GM19025 (cell line): Measurements from ENCODE around the gene FAM184B.
"Not testable (repeated sequence)": the region's sequence is repeated elsewhere in the genome, so short reads cannot be mapped to it uniquely, and the experiment has no call there.

Experiments
- ATAC-seq: cut with Tn5 transposase; IDR thresholded peaks from one replicate; pipeline ENCODE4 v1.9.1; 2021; ENCODE audit warnings: mild to moderate bottlenecking, low read depth, moderate library complexity; ENCODE audit not compliant: unreplicated experiment

Gene FAM184B

DNA sequence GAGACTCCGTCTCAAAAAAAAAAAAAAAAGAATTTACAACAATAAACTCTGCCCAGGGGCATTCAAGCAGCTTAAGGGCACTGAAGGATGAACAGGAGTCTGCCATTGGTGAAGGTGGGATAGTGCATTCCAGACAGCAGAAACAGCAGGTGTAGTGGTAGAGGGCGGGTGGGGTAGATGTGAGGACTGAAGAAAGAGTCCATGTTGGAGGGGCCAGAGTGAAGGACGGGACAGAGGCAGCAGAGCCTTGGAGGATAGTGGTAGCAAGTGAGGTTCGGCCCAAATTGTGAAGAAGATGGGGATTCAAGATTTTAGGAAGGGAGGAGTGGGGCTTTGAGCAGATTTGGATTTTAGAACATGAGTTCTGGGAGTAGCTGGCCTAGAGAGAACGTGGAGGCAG lies 91.3 kb downstream of the FAM184B start:
- ATAC-seq = no peak

GRCh38 chr4:17688011-17688441 lies 93.4 kb downstream of the FAM184B start:
- no peak for ATAC-seq

DNA sequence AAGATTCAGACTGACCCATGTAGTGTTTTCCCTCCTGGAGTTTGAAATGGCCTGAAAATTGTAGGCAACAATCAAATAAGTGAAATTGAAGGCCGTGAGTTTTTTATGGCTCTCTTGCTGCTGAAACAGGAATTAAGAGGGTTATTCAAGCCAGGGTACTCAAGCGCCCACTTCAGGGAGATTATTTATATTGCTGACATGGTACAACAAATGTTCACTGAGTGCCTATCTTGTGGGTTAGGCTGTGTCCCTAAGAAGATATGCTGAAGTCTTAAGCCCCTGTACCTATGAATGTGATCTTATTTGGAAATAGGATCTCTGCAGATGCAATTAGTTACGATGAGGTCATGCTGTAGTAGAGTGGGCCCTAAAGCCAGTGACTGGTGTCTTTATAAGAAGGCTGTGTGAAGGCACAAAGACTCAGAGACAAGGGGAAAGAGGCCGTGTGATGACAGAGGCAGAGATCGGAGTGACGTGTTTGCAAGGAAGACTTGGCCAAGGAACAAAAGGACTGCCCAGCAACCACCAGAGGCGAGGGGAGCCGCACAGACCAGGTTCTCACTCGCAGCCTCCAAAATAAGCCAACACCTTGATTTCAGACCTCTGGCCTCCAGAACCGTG lies 94.1 kb downstream of the FAM184B start:
- no peak for ATAC-seq

DNA sequence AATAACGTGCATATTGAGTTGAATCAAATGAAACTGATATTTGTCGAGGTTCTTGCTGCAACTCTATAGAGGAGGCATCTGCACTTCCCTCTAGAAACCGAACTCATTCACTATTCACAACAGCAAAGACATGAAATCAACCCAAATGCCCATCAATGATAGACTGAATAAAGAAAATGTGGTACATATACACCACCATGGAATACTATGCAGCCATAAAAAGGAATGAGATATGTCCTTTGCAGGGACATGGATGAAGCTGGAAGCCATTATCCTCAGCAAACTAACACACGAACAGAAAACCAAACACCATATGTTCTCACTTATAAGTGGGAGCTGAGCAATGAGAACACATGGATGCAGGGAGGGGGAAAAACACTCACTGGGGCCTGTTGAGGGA lies 96.8 kb downstream of the FAM184B start:
- not testable (repeated sequence) for ATAC-seq

- no peak for ATAC-seq
Observed at GRCh38 chr4:17682222-17682566, 99.2 kb downstream of the FAM184B start.

DNA sequence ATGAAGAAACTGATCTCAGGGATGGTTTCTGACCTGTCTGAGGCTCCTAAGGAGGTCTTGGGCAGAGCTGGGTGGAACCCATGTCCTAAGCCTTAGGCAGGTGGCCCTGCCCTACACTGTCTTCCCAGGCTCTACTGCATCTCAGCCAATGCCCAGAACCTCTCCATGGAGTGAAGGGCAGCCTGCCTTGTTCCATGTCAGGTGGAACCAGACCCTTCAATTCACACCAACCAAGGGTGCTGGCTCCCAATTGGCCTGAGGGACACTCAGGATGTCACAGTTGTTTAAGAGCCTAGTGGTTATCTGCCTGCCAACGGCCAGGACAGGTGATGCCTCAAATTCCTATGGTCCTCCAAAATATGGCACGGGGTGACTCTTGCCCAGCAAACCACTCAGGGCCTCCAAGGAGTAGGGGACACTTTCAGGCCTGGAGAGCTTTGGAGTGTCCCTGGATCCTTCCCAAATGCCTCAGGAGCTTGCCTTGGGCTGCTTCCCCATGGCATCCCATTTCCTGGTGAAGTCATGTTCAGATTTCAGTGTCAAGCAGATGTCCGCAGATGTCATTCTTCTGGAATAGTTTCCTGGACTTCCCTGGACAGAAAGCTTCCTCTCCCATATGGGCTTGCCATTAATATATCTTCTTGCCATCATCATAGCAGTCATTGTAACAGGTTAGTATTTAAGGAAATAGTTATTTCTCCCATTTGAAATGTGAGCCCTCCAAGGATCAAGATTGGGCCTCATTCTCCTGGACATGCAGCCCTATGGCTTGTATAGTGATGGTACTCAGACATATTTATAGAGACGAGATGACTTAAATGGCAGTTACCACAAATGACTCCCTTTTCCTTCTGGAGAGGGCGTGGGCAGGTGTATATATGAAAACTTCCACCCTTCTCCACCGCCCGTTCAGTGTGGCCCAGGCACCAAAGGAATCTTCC lies 99.9 kb downstream of the FAM184B start:
- ATAC-seq = no peak

- no peak for ATAC-seq
Observed at GRCh38 chr4:17680559-17681280, 100.7 kb downstream of the FAM184B start.

GRCh38 chr4:17670423-17670822 lies 111.0 kb downstream of the FAM184B start:
- no peak for ATAC-seq

- no peak for ATAC-seq
Observed at GRCh38 chr4:17667653-17668201, 113.7 kb downstream of the FAM184B start.

DNA sequence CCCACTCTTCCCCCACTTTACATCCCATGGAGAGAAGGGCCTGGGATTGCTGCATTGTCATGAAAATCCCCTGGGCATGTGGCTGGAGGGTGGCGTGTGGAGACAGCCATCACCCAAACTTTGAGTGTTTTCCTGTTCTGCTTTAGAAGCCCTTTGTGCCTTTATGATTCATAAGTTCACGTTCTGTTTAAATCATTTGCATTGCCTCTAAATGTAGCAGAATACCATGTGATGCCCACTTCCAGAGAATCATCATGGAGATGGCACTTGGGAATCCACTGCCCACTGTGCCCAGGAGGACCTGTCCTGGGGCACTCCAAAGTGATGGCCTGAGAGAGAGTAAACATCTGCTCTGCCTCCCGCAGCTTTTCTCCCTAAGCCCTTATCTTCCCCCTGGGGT lies 114.2 kb downstream of the FAM184B start:
- ATAC-seq = no peak

DNA sequence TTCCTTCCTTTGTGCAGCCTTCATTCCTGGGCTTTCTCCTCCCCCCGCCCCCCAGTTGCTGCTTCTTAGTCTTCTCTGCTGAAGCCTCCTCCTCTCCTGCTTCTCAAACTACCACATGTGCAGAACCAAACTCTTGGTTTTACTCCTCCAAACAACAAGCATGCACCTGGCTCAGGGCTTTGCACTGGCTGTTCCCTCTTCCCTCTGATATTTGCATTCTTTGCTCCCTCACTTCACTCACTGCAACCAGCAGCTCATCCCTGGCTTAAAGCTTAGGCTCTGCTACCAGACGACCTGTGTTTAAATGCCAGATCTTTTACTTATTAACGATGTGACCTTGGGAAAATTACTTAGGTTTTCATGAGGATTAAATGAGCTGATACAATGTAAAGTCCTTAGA lies 115.6 kb downstream of the FAM184B start:
- ATAC-seq = no peak

DNA sequence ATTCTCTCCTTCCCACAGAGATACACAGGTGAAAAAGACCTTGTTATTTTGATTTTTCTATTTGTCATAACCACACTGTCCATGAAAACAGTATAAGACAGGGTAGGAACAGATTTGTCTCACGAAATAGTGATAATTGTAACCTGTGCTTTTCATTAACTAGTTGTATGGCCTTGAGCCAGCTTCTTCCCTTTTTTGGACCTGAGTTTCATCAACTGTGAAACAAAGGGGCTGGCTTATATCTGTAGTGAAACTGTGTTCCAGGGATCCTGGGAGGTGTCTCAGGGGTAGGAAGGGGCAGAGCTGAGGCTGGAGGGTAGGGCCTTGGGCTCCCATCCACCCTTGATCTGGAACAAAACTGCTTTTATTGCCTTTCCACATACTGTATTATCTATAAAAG lies 116.1 kb downstream of the FAM184B start:
- no peak for ATAC-seq

- ATAC-seq = peak; percentile 85
Observed at GRCh38 chr4:17664755-17665154, 116.7 kb downstream of the FAM184B start.

DNA sequence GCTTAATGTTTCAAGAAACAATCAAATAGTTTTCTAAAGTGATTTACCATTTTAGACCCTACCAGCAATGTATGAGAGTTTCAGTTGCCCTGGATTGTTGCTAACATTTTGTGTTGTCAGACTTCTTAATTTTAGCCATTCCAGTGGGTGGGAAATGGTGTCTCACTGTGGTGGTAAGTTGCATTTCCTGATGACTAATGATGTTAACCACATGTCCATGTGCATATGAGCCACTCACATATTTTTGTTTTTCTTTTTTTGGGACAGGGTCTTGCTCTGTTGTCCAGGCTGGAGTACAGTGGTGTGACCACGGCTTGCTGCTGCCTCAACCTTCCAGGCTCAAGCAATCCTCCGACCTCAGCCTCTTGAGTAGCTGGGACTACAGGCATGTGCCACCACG lies 118.7 kb downstream of the FAM184B start:
- no peak for ATAC-seq

DNA sequence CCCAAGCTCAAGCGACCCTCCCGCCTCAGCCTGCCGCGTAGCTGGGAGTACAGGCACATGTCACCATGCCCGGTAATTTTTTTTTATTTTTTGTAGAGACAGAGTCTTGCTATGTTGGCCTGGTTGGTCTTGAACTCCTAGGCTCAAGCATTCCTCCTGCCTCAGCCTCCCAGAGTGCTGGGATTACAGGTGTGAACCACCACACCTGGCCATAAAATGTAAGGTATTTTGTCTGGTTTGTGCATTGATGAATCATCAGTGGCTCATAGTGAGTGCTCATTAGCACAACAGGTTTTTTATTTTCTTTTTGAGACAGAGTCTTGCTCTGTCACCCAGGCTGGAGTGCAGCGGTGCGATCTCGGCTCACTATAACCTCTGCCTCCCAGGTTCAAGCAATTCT lies 122.2 kb downstream of the FAM184B start:
- ATAC-seq = not testable (repeated sequence)

DNA sequence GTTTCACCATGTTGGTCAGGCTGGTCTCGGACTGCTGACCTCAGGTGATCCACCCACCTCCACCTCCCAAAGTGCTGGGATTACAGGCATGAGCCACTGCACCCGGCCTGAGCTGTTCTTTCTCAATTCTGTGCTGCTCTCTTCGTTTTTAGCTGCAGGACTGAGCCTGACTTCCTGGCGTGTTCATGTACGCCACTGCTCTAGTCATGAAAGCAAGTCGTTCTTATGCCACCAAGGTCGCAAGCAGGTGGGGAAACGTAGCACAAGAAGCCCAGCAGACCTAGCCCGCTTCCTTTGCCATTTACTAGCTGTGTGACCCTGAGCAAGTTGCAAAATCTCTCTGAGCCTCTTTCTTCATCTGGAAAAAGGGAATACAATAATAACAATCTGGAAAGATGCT lies 123.6 kb downstream of the FAM184B start:
- no peak for ATAC-seq

DNA sequence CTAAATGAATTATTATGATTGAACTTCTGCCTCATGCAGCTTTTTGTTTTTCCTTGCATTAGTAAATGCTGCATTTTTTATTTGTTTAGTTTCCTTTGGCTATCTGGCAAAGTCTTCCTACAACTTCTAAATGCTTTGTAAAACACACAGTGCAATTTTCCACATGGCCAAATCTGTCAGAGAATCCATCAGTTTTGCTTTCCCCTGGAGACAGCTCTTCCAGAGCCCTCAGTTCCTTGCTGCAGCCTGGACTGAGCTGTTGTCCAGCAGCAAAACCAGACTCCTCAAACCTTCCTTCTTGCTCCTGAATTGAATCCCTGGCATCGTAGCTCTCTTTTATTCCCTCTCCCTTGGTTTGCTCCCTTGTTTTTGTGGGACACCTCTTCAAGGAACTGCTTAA lies 124.3 kb downstream of the FAM184B start:
- no peak for ATAC-seq

DNA sequence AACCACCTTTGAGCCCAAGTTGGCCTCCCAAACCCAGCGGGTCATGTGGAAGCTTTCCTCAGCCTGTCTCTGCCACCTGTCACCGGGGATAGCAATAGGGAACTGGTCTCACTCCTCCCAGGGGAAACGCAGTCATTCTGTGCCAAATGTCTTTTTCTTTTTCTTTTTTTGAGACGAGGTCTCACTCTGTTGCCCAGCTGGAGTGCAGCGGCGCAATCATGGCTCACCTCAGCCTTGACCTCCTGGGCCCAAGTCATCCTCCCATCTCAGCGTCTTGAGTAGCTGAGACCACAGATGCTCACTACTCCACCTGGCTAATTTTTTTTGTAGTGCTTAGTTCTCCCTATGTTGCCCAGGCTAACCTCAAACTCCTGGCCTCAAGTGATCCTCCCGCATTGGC lies 126.7 kb downstream of the FAM184B start:
- no peak for ATAC-seq

DNA sequence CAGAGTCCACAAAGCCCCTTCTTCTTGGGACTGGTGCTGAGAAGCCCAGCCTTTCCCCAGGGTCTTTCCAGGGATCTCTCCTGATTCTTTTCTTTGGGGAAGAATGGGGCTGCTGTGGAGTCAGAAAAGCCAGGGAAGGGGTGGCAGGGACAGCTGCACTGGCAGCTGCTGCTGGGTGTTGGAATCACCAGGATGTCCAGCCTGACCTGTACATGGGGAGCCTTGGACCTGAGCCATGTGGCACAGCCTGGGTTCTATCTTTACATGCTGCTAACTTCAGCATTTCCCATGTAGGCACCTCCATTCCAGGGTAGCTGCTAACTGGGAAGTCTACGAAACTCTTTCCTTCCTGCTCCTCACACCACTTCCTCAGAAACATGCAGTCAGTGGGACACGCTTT lies 131.0 kb downstream of the FAM184B start:
- no peak for ATAC-seq

DNA sequence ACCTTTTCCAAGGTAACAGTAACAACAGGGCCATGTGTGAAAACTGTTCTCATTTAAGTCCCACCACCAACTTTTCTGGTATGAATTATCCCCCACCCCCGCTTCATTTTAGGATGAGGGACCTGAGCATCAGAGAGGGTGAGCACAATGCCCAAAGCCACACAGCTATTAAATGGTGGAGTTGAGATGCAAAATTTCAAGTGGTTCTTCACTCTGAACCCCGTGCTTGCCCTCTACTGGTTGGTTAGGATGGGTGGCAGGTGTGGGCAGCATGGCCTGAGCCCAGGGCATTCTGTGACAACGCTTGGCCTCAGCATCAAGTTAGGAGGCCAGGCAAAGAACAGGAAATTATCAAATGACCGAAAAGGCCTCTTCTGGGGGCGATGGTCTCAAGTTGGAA lies 133.5 kb downstream of the FAM184B start:
- no peak for ATAC-seq

GRCh38 chr4:17647176-17647806 lies 134.1 kb downstream of the FAM184B start:
- no peak for ATAC-seq
